ENCODE measurements around the gene KRTAP10-10. TPM values are rescaled to one million over a fixed set of nuclear protein-coding genes. Genes with fewer than 3 reads are reported as not detected.
"Not testable (repeated sequence)": the region's sequence is repeated elsewhere in the genome, so short reads cannot be mapped to it uniquely, and the experiment has no call there.

The KRTAP10-10 gene
- total and polyA plus RNA-seq, 2 donors (not counting 1 experiment from before 2014, with no cell fraction given), result not detected

- no peak overlapping the region for H3K4me3 Mint-ChIP-seq
- peaks cover 2 to 3% of the 10 kb centered on the region in 2 donors for H3K4me1 ChIP-seq (ENCODE audit: control insufficient read depth in 2 of 2, insufficient read depth in 2 of 2, low read length in 2 of 2)
- H3K27ac ChIP-seq (ENCODE audit: low read length in 2 of 2), result no peak overlapping the region
- peaks cover 4% of the 10 kb centered on the region for H3K4me1 Mint-ChIP-seq
- H3K4me2 ChIP-seq (replicated peaks; ENCODE audit: low read depth, low read length, poor library complexity, severe bottlenecking), result no peak overlapping the region
- H2AFZ ChIP-seq (ENCODE audit: insufficient read depth, low read depth, low read length, poor library complexity, severe bottlenecking), result no peak overlapping the region
- CTCF ChIA-PET, result no interaction called here
- WGBS (ENCODE audit: insufficient coverage), result 80% methylated on average over 9 of the region's 10 CpGs
- H3K9me3 Mint-ChIP-seq (ENCODE audit: insufficient read depth), result peaks cover 20% of the 10 kb centered on the region
- H3K4me3 ChIP-seq (ENCODE audit: control extremely low read depth in 1 of 5, extremely low read depth in 1 of 5, insufficient read depth in 1 of 5, low read depth in 2 of 5, low read length in 4 of 5), result no peak overlapping the region
- H3K27me3 Mint-ChIP-seq, result peaks cover 7% of the 10 kb centered on the region
- H3K9me3 ChIP-seq (ENCODE audit: control extremely low read depth in 1 of 3, control insufficient read depth in 2 of 3, insufficient read depth in 1 of 3, low read length in 2 of 3), result peaks cover 0 to 51% (median 29%) of the 10 kb centered on the region in 3 donors
- no peaks in the 10 kb centered on the region for H3K36me3 ChIP-seq (replicated peaks in 1 of 2; ENCODE audit: control extremely low read depth in 1 of 2, control insufficient read depth in 1 of 2, extremely low read depth in 1 of 2, insufficient read depth in 2 of 2, low read length in 1 of 2)
- intact Hi-C loops (cut with micrococcal nuclease), result no loop called here
- H3K27me3 ChIP-seq (replicated peaks in 1 of 4; ENCODE audit: control extremely low read depth in 1 of 4, control insufficient read depth in 3 of 4, insufficient read depth in 4 of 4, low read length in 3 of 4), result peaks cover 0 to 20% (median 0%) of the 10 kb centered on the region in 4 experiments
- DNase-seq (no peak), ATAC-seq (ENCODE audit: low read depth) (no peak)
- H3K9ac ChIP-seq (ENCODE audit: low read length), result no peak overlapping the region
- H4K20me1 ChIP-seq (ENCODE audit: control insufficient read depth, insufficient read depth, low read length, poor library complexity, severe bottlenecking), result no peaks in the 10 kb centered on the region
- H3K79me2 ChIP-seq (ENCODE audit: control insufficient read depth, insufficient read depth, low read length), result no peaks in the 10 kb centered on the region
- TF ChIP-seq EZH2 (IDR thresholded peaks at IDR 0.05; ENCODE audit: borderline replicate concordance, insufficient read depth, low read depth, low read length, poor library complexity, severe bottlenecking), result no peak
- TF ChIP-seq CTCF (IDR thresholded peaks at IDR 0.05), result no peak
- H3K27ac Mint-ChIP-seq, result no peak overlapping the region
- POLR2A ChIA-PET, result no interaction called here
These were observed 10.9 kb upstream of the KRTAP10-10 start for GRCh38 chr21:44626262-44626661.

DNA sequence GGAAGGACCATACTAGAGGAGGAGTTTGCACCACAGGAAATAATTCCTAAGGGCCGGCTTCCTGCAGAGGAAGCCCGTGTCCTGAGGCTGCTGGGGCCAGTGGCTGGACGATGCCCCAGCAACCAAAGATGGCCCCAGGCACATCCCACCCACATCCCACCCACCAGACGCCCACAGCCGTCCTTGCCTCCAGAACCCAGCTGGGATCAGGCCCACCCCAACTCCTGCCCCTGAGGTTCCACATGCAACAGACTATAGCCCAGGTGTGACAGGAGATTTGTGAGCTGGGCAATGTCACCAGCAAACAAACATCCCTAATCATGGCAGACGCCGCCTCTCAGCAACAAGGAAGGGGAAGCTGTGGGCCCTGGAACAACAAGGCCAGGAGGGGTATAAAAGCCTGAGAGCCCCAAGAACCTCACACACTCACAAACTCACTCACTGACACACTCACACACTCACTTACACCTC, 10.4 kb upstream of the KRTAP10-10 start, which contains the start of gene KRTAP10-9:
TSS of gene KRTAP10-9 (plus strand) at position 421 of the 471 bp plus-strand sequence. CDS start 79 bp downstream, outside the sequence.
- no peak within 1 kb of the TSS for H2AFZ ChIP-seq (ENCODE audit: insufficient read depth, low read depth, low read length, poor library complexity, severe bottlenecking)
- intact Hi-C loops (cut with micrococcal nuclease), result no loop called here
- H3K27me3 ChIP-seq (replicated peaks in 1 of 4; ENCODE audit: control extremely low read depth in 1 of 4, control insufficient read depth in 3 of 4, insufficient read depth in 4 of 4, low read length in 3 of 4), result peaks cover 0 to 20% (median 0%) of the 10 kb centered on the region in 4 experiments
- H3K4me1 ChIP-seq (ENCODE audit: control insufficient read depth in 2 of 2, insufficient read depth in 2 of 2, low read length in 2 of 2), result peaks cover 2 to 3% of the 10 kb centered on the region in 2 donors
- no peak within 1 kb of the TSS for H3K27ac ChIP-seq (ENCODE audit: low read length in 2 of 2)
- no peak for TF ChIP-seq CTCF (IDR thresholded peaks at IDR 0.05)
- no peak within 1 kb of the TSS for H3K4me3 ChIP-seq (ENCODE audit: control extremely low read depth in 1 of 5, extremely low read depth in 1 of 5, insufficient read depth in 1 of 5, low read depth in 2 of 5, low read length in 4 of 5)
- Mint-ChIP-seq H3K4me3 (no peak within 1 kb of the TSS), H3K4me1 (peaks cover 4% of the 10 kb centered on the region), H3K9me3 (ENCODE audit: insufficient read depth) (peaks cover 22% of the 10 kb centered on the region), H3K27ac (no peak within 1 kb of the TSS), H3K27me3 (peaks cover 6% of the 10 kb centered on the region)
- no peaks in the 10 kb centered on the region for H4K20me1 ChIP-seq (ENCODE audit: control insufficient read depth, insufficient read depth, low read length, poor library complexity, severe bottlenecking)
- H3K9me3 ChIP-seq (ENCODE audit: control extremely low read depth in 1 of 3, control insufficient read depth in 2 of 3, insufficient read depth in 1 of 3, low read length in 2 of 3), result peaks cover 0 to 53% (median 33%) of the 10 kb centered on the region in 3 donors
- 55% methylated on average over 7 of the region's 7 CpGs for WGBS (ENCODE audit: insufficient coverage)
- H3K4me2 ChIP-seq (replicated peaks; ENCODE audit: low read depth, low read length, poor library complexity, severe bottlenecking), result no peak within 1 kb of the TSS
- DNase-seq (no peak), ATAC-seq (ENCODE audit: low read depth) (no peak)
- POLR2A ChIA-PET, result no interaction called here
- H3K36me3 ChIP-seq (replicated peaks in 1 of 2; ENCODE audit: control extremely low read depth in 1 of 2, control insufficient read depth in 1 of 2, extremely low read depth in 1 of 2, insufficient read depth in 2 of 2, low read length in 1 of 2), result no peaks in the 10 kb centered on the region
- H3K79me2 ChIP-seq (ENCODE audit: control insufficient read depth, insufficient read depth, low read length), result no peaks in the 10 kb centered on the region
- CTCF ChIA-PET, result no interaction called here
- no peak within 1 kb of the TSS for H3K9ac ChIP-seq (ENCODE audit: low read length)

GRCh38 chr21:44627181-44627822, 9.9 kb upstream of the KRTAP10-10 start:
- H3K9me3 Mint-ChIP-seq (ENCODE audit: insufficient read depth), result peaks cover 23% of the 10 kb centered on the region
- H3K27ac ChIP-seq (ENCODE audit: low read length in 2 of 2); H2AFZ ChIP-seq (ENCODE audit: insufficient read depth, low read depth, low read length, poor library complexity, severe bottlenecking); H3K4me1 ChIP-seq (ENCODE audit: control insufficient read depth in 2 of 2, insufficient read depth in 2 of 2, low read length in 2 of 2); H4K20me1 ChIP-seq (ENCODE audit: control insufficient read depth, insufficient read depth, low read length, poor library complexity, severe bottlenecking); ATAC-seq (ENCODE audit: low read depth); H3K9ac ChIP-seq (ENCODE audit: low read length); DNase-seq; H3K36me3 ChIP-seq (replicated peaks in 1 of 2; ENCODE audit: control extremely low read depth in 1 of 2, control insufficient read depth in 1 of 2, extremely low read depth in 1 of 2, insufficient read depth in 2 of 2, low read length in 1 of 2); intact Hi-C loops (cut with micrococcal nuclease); H3K27ac Mint-ChIP-seq; H3K4me1 Mint-ChIP-seq; H3K4me3 ChIP-seq (ENCODE audit: control extremely low read depth in 1 of 5, extremely low read depth in 1 of 5, insufficient read depth in 1 of 5, low read depth in 2 of 5, low read length in 4 of 5); H3K79me2 ChIP-seq (ENCODE audit: control insufficient read depth, insufficient read depth, low read length); H3K4me2 ChIP-seq (replicated peaks; ENCODE audit: low read depth, low read length, poor library complexity, severe bottlenecking); H3K27me3 Mint-ChIP-seq; H3K4me3 Mint-ChIP-seq; CTCF ChIA-PET; POLR2A ChIA-PET: not testable (repeated sequence)
- Histone ChIP-seq H3K27me3 (replicated peaks in 1 of 4; ENCODE audit: control extremely low read depth in 1 of 4, control insufficient read depth in 3 of 4, insufficient read depth in 4 of 4, low read length in 3 of 4) (peaks cover 0 to 20% (median 0%) of the 10 kb centered on the region in 4 experiments), H3K9me3 (ENCODE audit: control extremely low read depth in 1 of 3, control insufficient read depth in 2 of 3, insufficient read depth in 1 of 3, low read length in 2 of 3) (peaks cover 0 to 55% (median 37%) of the 10 kb centered on the region in 3 donors)
- WGBS (ENCODE audit: insufficient coverage), result 91% methylated on average over 20 of the region's 20 CpGs

All from B cell (primary cell).